Sigmoid colon (tissue), 7 donors: ENCODE data around the gene CDX1. TPM values are rescaled to one million over a fixed set of nuclear protein-coding genes. Genes with fewer than 3 reads are reported as not detected.

Source experiments
- DNase-seq: peaks from one replicate; pipeline ENCODE4 v3.0.0-alpha.2; 2019
- H3K27ac ChIP-seq, 4 donors: fragments of 200-600 bp; sonication (generic); one replicate each; pipeline ENCODE4 v1.5.1; 2016 to 2019; ENCODE audit warnings: mild to moderate bottlenecking in 1 of 4
- H3K27me3 ChIP-seq, 3 donors: fragments of 200-600 bp; sonication (generic); one replicate each; pipeline ENCODE4 v1.5.1; 2019; ENCODE audit warnings: mild to moderate bottlenecking in 1 of 3
- H3K36me3 ChIP-seq, 4 donors: fragments of 200-600 bp; sonication (generic); one replicate each; pipeline ENCODE4 v1.5.1; 2016 to 2019
- H3K4me1 ChIP-seq, 4 donors: fragments of 200-600 bp; sonication (generic); one replicate each; pipeline ENCODE4 v1.5.1; 2017 to 2019
- H3K4me3 ChIP-seq, 4 donors: fragments of 200-600 bp; sonication (generic); one replicate each; pipeline ENCODE4 v1.5.1; 2017 to 2019; ENCODE audit warnings: mild to moderate bottlenecking in 2 of 4, moderate library complexity in 1 of 4
- H3K9me3 ChIP-seq, 4 donors: fragments of 200-600 bp in 3 of 4; sonication (generic) in 3 of 4; one replicate each; pipeline versions ENCODE4 v1.5.1 to v1.6.1; 2013 to 2019
- CTCF ChIP-seq, 4 experiments: fragments of 450-650 bp in 3 of 4; fragments of 200-600 bp in 1 of 4; IDR thresholded peaks; one replicate each; pipeline ENCODE4 v1.5.1; 2016 to 2019; ENCODE audit warnings: antibody characterized with exemption in 4 of 4, mild to moderate bottlenecking in 3 of 4, moderate library complexity in 2 of 4
- EP300 ChIP-seq, 4 donors: sonication (generic); formaldehyde crosslinking; IDR thresholded peaks; one replicate each; pipeline ENCODE4 v1.6.1; 2017; ENCODE audit warnings: antibody characterized with exemption in 4 of 4
- POLR2A ChIP-seq, 2 donors: fragments of 450-650 bp; IDR thresholded peaks; one replicate each; pipeline ENCODE4 v1.6.1; 2016; ENCODE audit warnings: antibody characterized with exemption in 2 of 2, mild to moderate bottlenecking in 2 of 2, moderate library complexity in 2 of 2
- POLR2AphosphoS5 ChIP-seq, 4 donors: sonication (generic); formaldehyde crosslinking; IDR thresholded peaks; one replicate each; pipeline ENCODE4 v1.6.1; 2017; ENCODE audit warnings: antibody characterized with exemption in 4 of 4
- WGBS, 2 donors: extraction: QIAGEN DNeasy Blood & Tissue Kit; methylation state at CpG; one replicate each; pipeline ENCODE4 v1.1.7; 2013; 5-methylcytosine and 5-hydroxymethylcytosine counted together
- intact Hi-C: fragments of 100-400 bp; cut with DNase I; formaldehyde crosslinking; loops from one replicate; pipeline ENCODE4 v1.15.1; 2023
- polyA plus RNA-seq, 3 donors: library from polyadenylated mRNA; stranded (reverse); fragments of 200-250 nt; gene quantifications; one replicate each; pipeline ENCODE4 v1.2.3, GENCODE V29; 2013
- total RNA-seq, 4 donors: library from RNA; depleted of rRNA; stranded (reverse); fragments of >200 nt; gene quantifications; one replicate each; pipeline ENCODE4 v1.1.0, GENCODE V29; 2016
- donor health status: healthy with polysubstance abuse.
- donor health status: Bipolar disorder and iron deficiency.
- donor health status: healthy.

CDX1 gene
- total and polyA plus RNA-seq, 7 donors, result 0.71 to 455 (median 325) TPM; not detected in 2

GRCh38 chr5:150164211-150164980 lies 2.2 kb upstream of the CDX1 start:
- H3K9me3 ChIP-seq, result no peaks in the 10 kb centered on the region
- no peaks in the 10 kb centered on the region for H3K36me3 ChIP-seq
- intact Hi-C loops, result loop anchor here (10.0 kb wide), 1 partner anchor 190 kb away; the partner anchor contains the start of gene TCOF1
- no peak for TF ChIP-seq EP300 (IDR thresholded peaks at IDR 0.05)
- no peak for TF ChIP-seq POLR2A (IDR thresholded peaks at IDR 0.05)
- no peak for TF ChIP-seq POLR2AphosphoS5 (IDR thresholded peaks at IDR 0.05)
- peak; percentile 88 for DNase-seq
- H3K4me3 ChIP-seq, result no peak overlapping the region
- H3K4me1 ChIP-seq, result peaks cover 0 to 12% (median 2%) of the 10 kb centered on the region in 4 donors
- H3K27ac ChIP-seq, result peak overlapping the region; percentile 39 to 64 (median 56)
- H3K27me3 ChIP-seq, result peaks cover 7 to 25% (median 9%) of the 10 kb centered on the region in 3 donors
- 32 to 45% methylated on average over 6 of the region's 6 CpGs for WGBS, 2 donors

DNA sequence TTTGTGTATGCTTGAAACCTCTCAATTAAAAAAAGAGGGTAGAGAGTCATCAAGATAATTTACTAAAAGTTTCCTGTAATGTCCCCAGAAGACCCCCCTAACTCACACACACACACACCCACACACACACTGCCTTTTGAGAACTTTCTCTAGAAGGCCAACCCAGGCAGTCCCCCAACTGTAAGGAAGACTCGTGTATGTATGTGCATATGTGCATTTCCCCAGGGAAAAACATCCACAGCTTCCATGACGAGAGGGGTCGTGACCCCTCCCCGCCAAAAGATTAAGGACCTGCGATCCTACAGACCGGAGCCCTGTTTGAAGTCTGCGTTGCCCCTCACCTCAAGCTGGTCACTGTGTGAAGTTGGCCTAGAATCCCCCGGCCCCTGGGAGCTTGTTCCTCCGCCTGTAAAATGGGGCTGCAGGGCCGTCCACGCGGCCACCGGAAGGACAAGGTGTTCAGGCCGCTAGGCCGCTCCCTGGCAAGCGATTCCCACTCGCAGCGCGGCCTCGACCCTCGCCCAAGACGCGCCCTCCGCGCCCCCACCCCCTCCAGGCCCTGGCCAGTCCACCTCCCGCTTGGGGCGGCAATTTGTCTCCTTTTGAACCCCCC lies 435 bp upstream of the CDX1 start:
- Histone ChIP-seq H3K27me3 (peaks cover 7 to 34% (median 9%) of the 10 kb centered on the region in 3 donors), H3K27ac (peak overlapping the region in 1 of 4 donors; percentile 55), H3K4me3 (peak overlapping the region in 1 of 4 donors; percentile 25), H3K4me1 (peaks cover 0 to 7% (median 0%) of the 10 kb centered on the region in 4 donors), H3K9me3 (no peaks in the 10 kb centered on the region), H3K36me3 (no peaks in the 10 kb centered on the region)
- WGBS, 2 donors, result 23 to 66% methylated on average over 27 of the region's 27 CpGs
- intact Hi-C loops, result loop anchor here (10.0 kb wide), 1 partner anchor 189 kb away; the partner anchor contains the start of gene TCOF1
- no peak for TF ChIP-seq CTCF (IDR thresholded peaks at IDR 0.05)
- no peak for TF ChIP-seq EP300 (IDR thresholded peaks at IDR 0.05)
- TF ChIP-seq POLR2A (IDR thresholded peaks at IDR 0.05), result no peak
- no peak for TF ChIP-seq POLR2AphosphoS5 (IDR thresholded peaks at IDR 0.05)
- no peak for DNase-seq

GRCh38 chr5:150167512-150167850 lies 903 bp downstream of the CDX1 start:
- 19 to 46% methylated on average over 15 of the region's 15 CpGs for WGBS, 2 donors
- intact Hi-C loops, result loop anchor here (10.0 kb wide), 1 partner anchor 187 kb away; the partner anchor contains the start of gene TCOF1
- peak overlapping the region in 1 of 4 donors; percentile 25 for H3K4me3 ChIP-seq
- no peaks in the 10 kb centered on the region for H3K9me3 ChIP-seq
- TF ChIP-seq EP300 (IDR thresholded peaks at IDR 0.05) (no peak), CTCF (IDR thresholded peaks at IDR 0.05) (no peak), POLR2A (IDR thresholded peaks at IDR 0.05) (no peak), POLR2AphosphoS5 (IDR thresholded peaks at IDR 0.05) (no peak)
- peaks cover 0 to 7% (median 0%) of the 10 kb centered on the region in 4 donors for H3K4me1 ChIP-seq
- H3K36me3 ChIP-seq, result no peaks in the 10 kb centered on the region
- peaks cover 7 to 34% (median 9%) of the 10 kb centered on the region in 3 donors for H3K27me3 ChIP-seq
- peak overlapping the region in 1 of 4 donors; percentile 55 for H3K27ac ChIP-seq
- DNase-seq, result no peak

- H3K27me3 ChIP-seq, result peaks cover 7 to 34% (median 9%) of the 10 kb centered on the region in 3 donors
- no peak overlapping the region for H3K27ac ChIP-seq
Observed at GRCh38 chr5:150167908-150168307, 1.3 kb downstream of the CDX1 start.

More at GRCh38 chr5:150167908-150168307, 1.3 kb downstream of the CDX1 start:
- Histone ChIP-seq H3K4me1 (peaks cover 0 to 7% (median 0%) of the 10 kb centered on the region in 4 donors), H3K36me3 (no peaks in the 10 kb centered on the region), H3K4me3 (no peak overlapping the region), H3K9me3 (no peaks in the 10 kb centered on the region)
- DNase-seq, result no peak
- WGBS, 2 donors, result 11 to 68% methylated on average over 14 of the region's 14 CpGs
- intact Hi-C loops, result loop anchor here (10.0 kb wide), 1 partner anchor 187 kb away; the partner anchor contains the start of gene TCOF1
- TF ChIP-seq CTCF (IDR thresholded peaks at IDR 0.05) (peak in 1 of 4 experiments; percentile 28), POLR2A (IDR thresholded peaks at IDR 0.05) (no peak), EP300 (IDR thresholded peaks at IDR 0.05) (no peak), POLR2AphosphoS5 (IDR thresholded peaks at IDR 0.05) (no peak)
